HG03460 (cell line): Measurements from ENCODE around the gene HCLS1.
"Not testable (repeated sequence)": the region's sequence is repeated elsewhere in the genome, so short reads cannot be mapped to it uniquely, and the experiment has no call there.

Source experiments
- ATAC-seq: cut with Tn5 transposase; IDR thresholded peaks from one replicate; pipeline ENCODE4 v1.9.1; 2021; ENCODE audit not compliant: unreplicated experiment

HCLS1 gene, protein sequence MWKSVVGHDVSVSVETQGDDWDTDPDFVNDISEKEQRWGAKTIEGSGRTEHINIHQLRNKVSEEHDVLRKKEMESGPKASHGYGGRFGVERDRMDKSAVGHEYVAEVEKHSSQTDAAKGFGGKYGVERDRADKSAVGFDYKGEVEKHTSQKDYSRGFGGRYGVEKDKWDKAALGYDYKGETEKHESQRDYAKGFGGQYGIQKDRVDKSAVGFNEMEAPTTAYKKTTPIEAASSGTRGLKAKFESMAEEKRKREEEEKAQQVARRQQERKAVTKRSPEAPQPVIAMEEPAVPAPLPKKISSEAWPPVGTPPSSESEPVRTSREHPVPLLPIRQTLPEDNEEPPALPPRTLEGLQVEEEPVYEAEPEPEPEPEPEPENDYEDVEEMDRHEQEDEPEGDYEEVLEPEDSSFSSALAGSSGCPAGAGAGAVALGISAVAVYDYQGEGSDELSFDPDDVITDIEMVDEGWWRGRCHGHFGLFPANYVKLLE

DNA sequence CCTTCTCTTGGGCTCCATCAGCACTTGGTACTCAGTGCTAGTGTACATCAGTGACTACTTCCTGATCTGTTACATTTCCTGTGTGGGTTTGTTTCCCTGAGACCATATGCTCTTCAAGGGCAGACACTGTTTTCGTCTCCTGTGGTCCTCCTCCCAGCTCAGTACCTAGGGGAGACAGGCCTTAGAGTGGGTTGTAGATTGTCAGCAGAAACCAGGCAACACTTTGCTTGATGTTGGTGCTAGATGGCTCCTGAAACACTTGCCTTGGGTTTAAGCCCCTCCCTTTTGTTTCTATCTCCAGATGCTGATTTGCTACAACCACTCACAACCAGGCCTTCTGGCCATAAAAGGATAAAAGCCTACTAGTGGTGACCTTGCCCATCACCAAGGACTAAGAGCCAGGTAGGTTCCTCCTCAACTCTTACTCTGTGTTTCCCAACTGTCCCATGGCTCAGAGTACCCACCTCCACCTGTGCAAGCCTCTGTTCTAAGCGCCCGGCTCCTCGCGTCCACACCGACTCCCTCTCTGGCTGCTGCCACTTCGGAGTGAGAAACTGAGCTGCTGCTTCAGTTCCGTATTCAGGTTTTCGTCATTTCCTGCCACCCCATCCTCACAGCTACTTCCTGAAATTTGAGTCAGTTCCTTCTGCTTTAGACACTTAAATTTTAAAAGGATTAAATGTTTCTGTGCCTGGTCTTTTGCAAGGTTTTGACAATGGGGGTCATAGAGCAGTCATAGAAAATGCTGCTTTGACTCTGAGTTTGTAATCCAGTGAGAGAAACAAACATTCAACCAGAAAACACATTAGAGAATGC lies at the start of gene HCLS1:
HCLS1 (minus strand) TSS at position 548 of the 816 bp plus-strand sequence. CDS start 2,556 bp downstream, outside the sequence.
- ATAC-seq, result peak; percentile 86

- no peak for ATAC-seq
Observed at GRCh38 chr3:121710347-121710746, 49.6 kb upstream of the HCLS1 start.

GRCh38 chr3:121707531-121708273 lies 47.0 kb upstream of the HCLS1 start:
- no peak for ATAC-seq

- no peak for ATAC-seq
Observed at GRCh38 chr3:121705541-121705940, 44.8 kb upstream of the HCLS1 start.

GRCh38 chr3:121703973-121704372 lies 43.3 kb upstream of the HCLS1 start:
- ATAC-seq, result no peak

DNA sequence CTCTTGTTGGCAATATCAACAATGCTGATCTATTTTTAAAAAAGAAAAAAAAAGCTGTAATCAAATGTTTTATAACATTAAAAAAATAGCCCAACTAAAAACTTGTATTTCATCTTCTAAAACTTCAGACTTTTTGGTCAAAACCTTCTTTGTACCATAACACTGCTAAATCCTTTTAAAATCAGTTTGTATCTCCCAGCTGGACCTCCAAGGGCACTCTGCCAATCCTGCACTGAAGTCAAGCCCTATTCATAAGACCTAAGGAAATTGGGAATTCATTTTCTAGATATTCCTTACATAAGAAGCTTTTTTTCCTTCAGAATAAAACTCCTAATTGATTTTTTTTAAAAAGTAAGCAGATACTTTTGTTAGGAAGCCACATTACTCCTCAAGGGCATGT lies 38.2 kb upstream of the HCLS1 start:
- no peak for ATAC-seq

GRCh38 chr3:121698476-121698875 lies 37.8 kb upstream of the HCLS1 start:
- ATAC-seq, result no peak

DNA sequence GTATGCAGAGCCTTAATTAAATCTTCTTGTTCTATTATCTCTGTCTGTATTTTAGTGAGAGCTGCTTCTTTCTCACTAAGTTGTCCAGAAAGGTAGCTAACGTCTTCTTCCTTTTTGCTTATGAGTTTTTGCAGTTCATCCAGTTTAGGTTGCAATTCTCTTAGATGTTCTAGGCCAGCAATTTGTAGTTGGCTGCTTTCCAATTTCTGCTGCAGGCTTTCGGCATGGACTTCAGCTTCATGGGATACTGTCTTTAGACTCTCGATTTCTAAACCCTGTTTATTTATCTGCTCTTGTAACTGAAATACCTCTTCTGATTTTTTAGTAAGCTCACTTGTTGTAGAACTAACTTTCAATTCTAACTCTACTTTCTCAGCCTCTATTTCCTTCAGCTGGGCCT lies 35.5 kb upstream of the HCLS1 start:
- no peak for ATAC-seq

- no peak for ATAC-seq
Observed at GRCh38 chr3:121692010-121692699, 31.5 kb upstream of the HCLS1 start.

DNA sequence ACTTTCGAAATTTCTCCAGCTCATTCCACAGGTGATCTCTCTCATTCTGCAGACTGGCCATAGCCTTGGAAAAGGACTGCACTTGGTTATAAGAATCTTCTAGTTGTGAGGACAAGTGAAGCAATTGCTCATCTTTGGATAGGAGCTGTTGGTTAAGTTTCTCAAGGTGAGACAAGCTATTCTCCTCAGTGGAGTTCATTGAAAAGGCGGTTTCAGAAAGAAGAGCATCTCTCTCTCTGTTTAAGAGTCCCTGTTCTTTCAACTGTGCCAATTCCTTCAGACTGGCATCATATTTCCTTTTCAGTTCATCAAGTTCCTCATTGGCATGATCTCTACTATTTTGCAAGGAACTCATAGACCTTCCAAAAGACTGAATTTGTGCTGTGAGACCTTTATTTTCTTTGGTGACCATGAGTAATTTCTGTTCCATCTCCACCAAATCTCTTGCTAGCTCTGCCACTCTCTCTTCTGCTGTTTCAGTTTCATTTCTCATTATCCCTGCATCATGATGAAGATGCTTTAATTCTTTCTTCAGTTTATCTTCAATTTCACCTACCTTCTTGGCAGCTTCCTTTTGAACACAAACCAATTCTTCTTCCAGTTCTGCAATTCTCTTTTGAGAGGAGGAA lies 30.2 kb upstream of the HCLS1 start:
- no peak for ATAC-seq

DNA sequence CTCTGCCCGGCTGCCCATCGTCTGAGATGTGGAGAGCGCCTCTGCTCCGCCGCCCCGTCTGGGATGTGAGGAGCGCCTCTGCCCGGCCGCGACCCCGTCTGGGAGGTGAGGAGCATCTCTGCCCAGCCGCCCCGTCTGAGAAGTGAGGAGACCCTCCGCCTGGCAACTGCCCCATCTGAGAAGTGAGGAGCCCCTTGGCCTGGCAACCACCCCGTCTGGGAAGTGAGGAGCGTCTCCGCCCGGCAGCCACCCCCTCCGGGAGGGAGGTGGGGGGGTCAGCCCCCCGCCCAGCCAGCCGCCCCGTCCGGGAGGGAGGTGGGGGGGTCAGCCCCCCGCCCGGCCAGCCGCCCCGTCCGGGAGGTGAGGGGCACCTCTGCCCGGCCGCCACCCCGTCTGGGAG lies 28.0 kb upstream of the HCLS1 start:
- ATAC-seq, result not testable (repeated sequence)

GRCh38 chr3:121681792-121682191 lies 21.1 kb upstream of the HCLS1 start:
- no peak for ATAC-seq

DNA sequence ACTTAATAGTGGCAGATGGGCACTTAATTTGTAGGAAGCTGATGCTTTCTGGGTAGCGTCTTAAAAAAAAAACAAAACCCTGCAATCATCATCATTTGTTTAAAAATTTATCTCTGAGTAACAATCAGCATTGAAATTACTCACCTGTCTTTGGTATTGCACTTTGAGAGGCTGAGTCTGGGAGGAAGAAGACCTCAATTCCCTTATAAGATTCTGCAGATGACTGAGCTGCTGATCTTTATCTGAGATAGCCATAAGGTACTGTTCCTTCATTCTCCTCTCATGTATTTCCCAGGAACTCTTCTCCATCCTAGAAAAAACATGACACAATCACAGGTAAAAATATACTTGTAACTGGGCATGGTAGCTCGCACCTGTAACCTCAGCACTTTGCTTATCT lies 16.4 kb upstream of the HCLS1 start:
- ATAC-seq, result no peak

DNA sequence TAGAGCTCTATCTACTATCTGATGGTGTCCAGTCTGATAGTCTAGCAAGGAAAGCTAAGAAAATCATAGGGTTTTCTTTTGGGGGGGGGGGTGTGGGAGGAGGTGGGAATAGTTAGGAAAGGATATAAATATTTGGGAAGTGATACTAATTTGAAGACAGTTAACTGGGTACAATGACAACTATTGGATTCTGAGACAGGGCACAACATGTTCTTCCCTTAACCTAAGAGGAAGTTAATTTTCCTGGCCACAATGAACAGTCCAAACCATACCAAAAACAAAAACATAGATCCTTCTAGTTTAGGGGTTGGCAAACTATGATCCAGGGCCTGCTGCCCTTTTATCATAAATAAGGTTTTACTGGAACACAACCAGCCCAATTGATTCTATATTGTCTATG lies 10.0 kb upstream of the HCLS1 start:
- ATAC-seq, result no peak

- ATAC-seq, result no peak
Observed at GRCh38 chr3:121667333-121667732, 6.6 kb upstream of the HCLS1 start.

GRCh38 chr3:121665488-121665887 lies 4.8 kb upstream of the HCLS1 start:
- ATAC-seq, result no peak

- no peak for ATAC-seq
Observed at GRCh38 chr3:121663171-121663847, 2.6 kb upstream of the HCLS1 start.

GRCh38 chr3:121662742-121663141 lies 2.0 kb upstream of the HCLS1 start:
- ATAC-seq, result no peak

DNA sequence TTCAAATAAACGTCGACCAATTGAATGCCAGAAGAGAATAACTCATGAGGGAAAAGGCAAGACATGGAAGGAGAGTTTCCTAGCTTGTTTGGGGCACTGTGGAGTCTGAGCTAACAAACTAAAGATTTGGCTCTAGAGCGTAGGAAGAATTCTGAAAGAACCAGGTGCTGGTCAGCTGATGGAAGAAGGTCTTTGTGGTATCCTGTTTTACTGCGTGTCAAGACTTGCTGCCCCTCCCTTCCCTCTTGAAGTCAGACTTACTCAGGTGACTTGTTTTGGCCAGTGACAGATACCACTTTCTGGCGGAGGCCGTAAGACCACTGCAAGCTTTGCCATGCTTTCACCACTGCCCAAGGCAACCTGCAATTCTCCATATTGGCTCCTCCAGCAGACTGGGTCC lies 673 bp upstream of the HCLS1 start:
- ATAC-seq, result no peak

DNA sequence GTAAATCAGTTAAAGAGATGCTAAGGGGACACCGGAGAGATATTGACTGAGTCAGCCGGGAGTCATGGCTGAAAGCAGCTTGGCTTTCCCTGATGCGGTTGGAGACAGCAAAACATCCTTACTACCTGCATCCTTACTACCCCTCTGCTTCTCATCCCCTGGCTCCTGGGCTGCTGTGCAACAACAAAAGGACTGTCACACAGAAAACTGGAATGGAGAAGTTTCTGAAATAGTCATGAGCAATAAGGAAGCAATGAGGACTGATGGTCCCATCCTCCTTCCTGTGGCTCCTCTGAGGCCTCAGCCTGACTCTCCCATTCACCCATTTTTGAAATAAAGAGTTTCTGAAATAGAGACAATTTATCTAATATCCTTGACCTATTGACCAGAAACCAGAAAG lies 1.1 kb downstream of the HCLS1 start:
- ATAC-seq, result no peak
